Breast epithelium (tissue), 4 donors: ENCODE measurements around the gene MTNR1B. TPM values are rescaled to one million over a fixed set of nuclear protein-coding genes. Genes with fewer than 3 reads are reported as not detected.

Source experiments
- DNase-seq, 2 donors: peaks; one replicate each; pipeline ENCODE4 v3.0.0-alpha.2; 2019; ENCODE audit warnings: low spot score in 2 of 2
- H3K27ac ChIP-seq, 2 donors: fragments of 200-600 bp; sonication (generic) in 1 of 2; one replicate each; pipeline ENCODE4 v1.5.1; 2016 to 2019; ENCODE audit warnings: mild to moderate bottlenecking in 1 of 2
- H3K27me3 ChIP-seq, 2 donors: fragments of 200-600 bp; sonication (generic) in 1 of 2; one replicate each; pipeline versions ENCODE4 v1.5.1 to v1.6.0; 2017 to 2019; ENCODE audit warnings: control low read depth in 1 of 2, mild to moderate bottlenecking in 1 of 2
- H3K36me3 ChIP-seq: fragments of 200-600 bp; one replicate; pipeline ENCODE4 v1.5.1; 2019
- H3K4me1 ChIP-seq, 2 donors: fragments of 200-600 bp; sonication (generic); one replicate each; pipeline ENCODE4 v1.5.1; 2016 to 2019; ENCODE audit warnings: control low read depth in 1 of 2
- H3K4me3 ChIP-seq, 3 donors: fragments of 200-600 bp; sonication (generic); 1 replicate in 2 of 3; 2 replicates in 1 of 3; pipeline ENCODE4 v1.5.1; 2016 to 2019; ENCODE audit warnings: mild to moderate bottlenecking in 3 of 3, moderate library complexity in 2 of 3
- H3K9me3 ChIP-seq, 2 donors: fragments of 200-600 bp; sonication (generic) in 1 of 2; one replicate each; pipeline ENCODE4 v1.5.1; 2016 to 2019; ENCODE audit warnings: control low read depth in 1 of 2
- POLR2A ChIP-seq: fragments of 450-650 bp; IDR thresholded peaks from one replicate; pipeline ENCODE4 v1.6.1; 2016; ENCODE audit warnings: antibody characterized with exemption, mild to moderate bottlenecking, moderate library complexity
- POLR2AphosphoS5 ChIP-seq, 3 donors: sonication (generic); formaldehyde crosslinking; IDR thresholded peaks; one replicate each; pipeline ENCODE4 v1.6.1; 2017; ENCODE audit warnings: antibody characterized with exemption in 3 of 3
- intact Hi-C: fragments of 100-400 bp; cut with DNase I; formaldehyde crosslinking; loops from one replicate; pipeline ENCODE4 v1.15.1; 2023; ENCODE audit warnings: low total_unique reads
- total RNA-seq, 3 donors: library from RNA; depleted of rRNA; stranded (reverse); fragments of >200 nt; gene quantifications; one replicate each; pipeline ENCODE4 v1.1.0, GENCODE V29; 2016
- TF ChIP-seq, protein P1 (sequence below), 3 donors: fragments of 450-650 bp; IDR thresholded peaks; one replicate each; pipeline ENCODE4 v1.5.1; 2016 to 2017; ENCODE audit warnings: antibody characterized with exemption in 3 of 3, mild to moderate bottlenecking in 3 of 3, moderate library complexity in 3 of 3

The MTNR1B gene
- total RNA-seq, 3 donors from 2014 or later, result not detected

GRCh38 chr11:92931746-92932422, 37.6 kb upstream of the MTNR1B start:
- TF ChIP-seq POLR2AphosphoS5 (IDR thresholded peaks at IDR 0.05) (no peak), POLR2A (no peak)
- TF ChIP-seq, protein P1, sequence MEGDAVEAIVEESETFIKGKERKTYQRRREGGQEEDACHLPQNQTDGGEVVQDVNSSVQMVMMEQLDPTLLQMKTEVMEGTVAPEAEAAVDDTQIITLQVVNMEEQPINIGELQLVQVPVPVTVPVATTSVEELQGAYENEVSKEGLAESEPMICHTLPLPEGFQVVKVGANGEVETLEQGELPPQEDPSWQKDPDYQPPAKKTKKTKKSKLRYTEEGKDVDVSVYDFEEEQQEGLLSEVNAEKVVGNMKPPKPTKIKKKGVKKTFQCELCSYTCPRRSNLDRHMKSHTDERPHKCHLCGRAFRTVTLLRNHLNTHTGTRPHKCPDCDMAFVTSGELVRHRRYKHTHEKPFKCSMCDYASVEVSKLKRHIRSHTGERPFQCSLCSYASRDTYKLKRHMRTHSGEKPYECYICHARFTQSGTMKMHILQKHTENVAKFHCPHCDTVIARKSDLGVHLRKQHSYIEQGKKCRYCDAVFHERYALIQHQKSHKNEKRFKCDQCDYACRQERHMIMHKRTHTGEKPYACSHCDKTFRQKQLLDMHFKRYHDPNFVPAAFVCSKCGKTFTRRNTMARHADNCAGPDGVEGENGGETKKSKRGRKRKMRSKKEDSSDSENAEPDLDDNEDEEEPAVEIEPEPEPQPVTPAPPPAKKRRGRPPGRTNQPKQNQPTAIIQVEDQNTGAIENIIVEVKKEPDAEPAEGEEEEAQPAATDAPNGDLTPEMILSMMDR (IDR thresholded peaks at IDR 0.05), result no peak
- intact Hi-C loops, result no loop called here
- Histone ChIP-seq H3K4me3 (no peak overlapping the region), H3K27ac (no peak overlapping the region), H3K9me3 (no peaks in the 10 kb centered on the region), H3K4me1 (no peaks in the 10 kb centered on the region), H3K27me3 (no peaks in the 10 kb centered on the region), H3K36me3 (no peaks in the 10 kb centered on the region)
- no peak for DNase-seq

DNA sequence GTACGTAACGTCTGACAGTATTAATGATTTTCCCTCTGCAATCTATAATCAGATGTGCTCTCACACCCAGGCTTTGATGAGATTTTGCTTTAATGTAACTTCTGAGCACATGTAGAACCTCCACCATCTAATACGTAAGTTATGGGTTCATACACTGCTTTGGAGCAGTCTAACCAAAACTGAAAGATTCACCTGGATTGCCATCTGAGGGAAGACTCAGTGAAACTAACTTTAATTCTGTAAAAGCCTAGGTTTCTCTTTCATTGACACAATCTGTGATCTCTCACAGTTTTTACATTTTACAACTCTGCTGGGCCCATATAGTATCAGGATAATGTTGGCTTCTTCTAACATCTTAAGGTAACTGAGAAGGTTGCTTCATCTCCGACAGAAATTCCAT, 30.1 kb upstream of the MTNR1B start:
- no peak for DNase-seq
- Histone ChIP-seq H3K4me3 (no peak overlapping the region), H3K36me3 (no peaks in the 10 kb centered on the region), H3K9me3 (no peaks in the 10 kb centered on the region), H3K4me1 (no peaks in the 10 kb centered on the region), H3K27me3 (no peaks in the 10 kb centered on the region), H3K27ac (no peak overlapping the region)
- TF ChIP-seq POLR2AphosphoS5 (IDR thresholded peaks at IDR 0.05) (no peak), POLR2A (no peak)
- TF ChIP-seq, protein P1 (IDR thresholded peaks at IDR 0.05), result no peak
- intact Hi-C loops, result no loop called here

DNA sequence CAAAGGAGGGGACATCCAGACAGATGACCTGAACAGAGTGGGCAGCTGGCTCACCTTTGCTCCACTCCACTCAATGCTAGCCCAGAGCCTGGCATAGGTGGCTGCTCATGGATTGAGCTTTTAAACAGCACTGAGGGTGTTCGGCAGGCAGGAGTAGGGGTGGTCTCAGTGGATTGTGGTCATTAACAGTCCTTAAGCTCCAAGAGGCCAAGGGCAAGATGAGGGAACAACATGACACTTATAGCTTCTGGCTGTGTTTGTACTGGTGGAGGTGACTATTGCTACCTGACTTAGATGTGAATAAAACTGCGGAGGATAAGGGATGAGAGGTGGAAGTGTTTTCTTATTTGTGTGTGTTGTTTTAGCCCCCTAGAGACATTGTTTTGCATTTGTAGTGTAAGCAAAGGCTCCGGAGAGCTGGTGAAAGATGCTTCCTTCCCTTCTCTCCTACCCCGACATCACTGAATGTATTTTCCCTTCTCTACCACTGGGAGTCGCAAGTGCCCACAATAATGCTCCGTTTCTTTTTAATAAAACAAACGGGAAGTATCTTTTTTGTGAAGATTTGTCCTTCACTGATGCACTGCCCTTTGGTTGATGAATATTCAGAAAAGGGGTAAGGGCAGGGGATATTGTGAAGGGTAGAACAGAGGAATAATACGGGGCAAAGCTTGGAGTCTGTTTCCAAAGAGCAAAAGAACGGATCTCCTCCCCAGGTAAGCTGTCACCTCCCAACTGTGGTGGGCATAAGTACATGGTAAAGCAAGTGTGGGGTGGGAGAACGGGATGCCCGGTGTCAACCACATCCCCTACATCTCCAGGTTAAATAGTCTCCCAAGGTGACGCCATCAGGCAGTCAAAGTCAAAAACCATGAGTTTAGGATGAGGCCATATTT, 27.5 kb upstream of the MTNR1B start:
- no peaks in the 10 kb centered on the region for H3K4me1 ChIP-seq
- no peak overlapping the region for H3K27ac ChIP-seq
- TF ChIP-seq, protein P1 (IDR thresholded peaks at IDR 0.05), result peak in 2 of 3 donors; percentile 37 to 39
- no peak for TF ChIP-seq POLR2A
- H3K9me3 ChIP-seq, result no peaks in the 10 kb centered on the region
- H3K36me3 ChIP-seq, result no peaks in the 10 kb centered on the region
- intact Hi-C loops, result no loop called here
- H3K27me3 ChIP-seq, result no peaks in the 10 kb centered on the region
- no peak for DNase-seq
- H3K4me3 ChIP-seq, result no peak overlapping the region

- TF ChIP-seq, protein P1 (IDR thresholded peaks at IDR 0.05), result no peak
- TF ChIP-seq POLR2A (no peak), POLR2AphosphoS5 (IDR thresholded peaks at IDR 0.05) (no peak)
- H3K27me3 ChIP-seq, result no peaks in the 10 kb centered on the region
- no peak overlapping the region for H3K4me3 ChIP-seq
- no peak overlapping the region for H3K27ac ChIP-seq
- intact Hi-C loops, result no loop called here
- peaks cover 0 to 17% of the 10 kb centered on the region in 2 donors for H3K9me3 ChIP-seq
- H3K4me1 ChIP-seq, result no peaks in the 10 kb centered on the region
- H3K36me3 ChIP-seq, result no peaks in the 10 kb centered on the region
- no peak for DNase-seq
Observed at GRCh38 chr11:92946707-92947106, 22.7 kb upstream of the MTNR1B start.

DNA sequence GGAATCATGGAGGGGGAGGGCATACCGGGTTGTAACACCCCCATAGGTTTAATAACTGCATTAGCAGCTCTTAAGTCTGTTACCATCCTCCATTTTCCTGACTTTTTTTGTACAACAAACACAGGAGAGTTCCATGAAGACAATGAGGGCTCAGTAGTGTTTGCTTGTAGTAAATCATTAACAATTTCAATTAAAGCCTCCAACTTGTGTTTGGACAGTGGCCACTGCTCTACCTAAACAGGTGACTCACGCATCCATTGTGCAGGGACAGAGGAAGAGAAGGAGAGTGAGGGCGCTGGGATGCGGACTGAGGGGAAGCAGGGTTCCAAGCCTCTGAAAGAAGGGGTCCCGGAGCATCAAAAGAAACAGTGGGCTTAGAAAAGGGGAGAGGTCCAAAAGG, 21.3 kb upstream of the MTNR1B start:
- no peak overlapping the region for H3K27ac ChIP-seq
- intact Hi-C loops, result no loop called here

More for the DNA sequence above, 21.3 kb upstream of the MTNR1B start:
- H3K4me1 ChIP-seq, result no peaks in the 10 kb centered on the region
- H3K4me3 ChIP-seq, result no peak overlapping the region
- peaks cover 0 to 17% of the 10 kb centered on the region in 2 donors for H3K9me3 ChIP-seq
- no peaks in the 10 kb centered on the region for H3K27me3 ChIP-seq
- no peaks in the 10 kb centered on the region for H3K36me3 ChIP-seq
- DNase-seq, result no peak
- no peak for TF ChIP-seq POLR2AphosphoS5 (IDR thresholded peaks at IDR 0.05)
- TF ChIP-seq POLR2A, result no peak
